Measurements from ENCODE around the gene NOB1.

GRCh38 chr16:69701866-69702265, 52.9 kb downstream of the NOB1 start:
- TF ChIP-seq CTCF (conservative IDR thresholded peaks at IDR 0.05; ENCODE audit: low read depth, low read length) = no peak
- TF ChIP-seq NFE2L2 (IDR thresholded peaks at IDR 0.05; ENCODE audit: low read depth, low read length) = no peak
- no peak for TF ChIP-seq SMC3 (IDR thresholded peaks at IDR 0.05; ENCODE audit: low read depth, low read length)
- TF ChIP-seq POLR2A (IDR thresholded peaks at IDR 0.05; ENCODE audit: low read depth, low read length) = no peak
- TF ChIP-seq CEBPB (IDR thresholded peaks at IDR 0.05; ENCODE audit: low read depth, low read length) = no peak
- TF ChIP-seq CHD1 (IDR thresholded peaks at IDR 0.05; ENCODE audit: low read depth, low read length) = no peak
- TF ChIP-seq USF2 (IDR thresholded peaks at IDR 0.05; ENCODE audit: low read depth, low read length) = no peak
- no peak for TF ChIP-seq RFX5 (IDR thresholded peaks at IDR 0.05; ENCODE audit: low read depth, low read length)
- no peak for TF ChIP-seq MAFK (IDR thresholded peaks at IDR 0.05; ENCODE audit: low read depth, low read length)
- TF ChIP-seq BHLHE40 (IDR thresholded peaks at IDR 0.05; ENCODE audit: low read depth, low read length) = no peak
- TF ChIP-seq RAD21 (IDR thresholded peaks at IDR 0.05; ENCODE audit: low read length) = no peak
- TF ChIP-seq MAZ (IDR thresholded peaks at IDR 0.05; ENCODE audit: borderline replicate concordance, low read depth, low read length) = no peak

Data from IMR-90 (cell line).